HepG2 (cell line): ENCODE data around the gene EVA1C. TPM values are rescaled to one million over a fixed set of nuclear protein-coding genes. Genes with fewer than 3 reads are reported as not detected.
A peak's percentile ranks its signal among the peaks of the same experiment; 100 is the strongest.

Source experiments
- ELF1 ChIP-seq: sonication (generic); formaldehyde crosslinking; IDR thresholded peaks from 2 replicates; pipeline ENCODE4 v1.4.0; 2020; ENCODE audit warnings: missing genetic modification reagents
- HNF1B ChIP-seq: sonication (generic); formaldehyde crosslinking; IDR thresholded peaks from 2 replicates; pipeline ENCODE4 v1.5.1; 2020; ENCODE audit warnings: mild to moderate bottlenecking, moderate library complexity, missing genetic modification reagents
- HNRNPUL1 ChIP-seq: fragments of 200-400 bp; formaldehyde crosslinking; IDR thresholded peaks from 2 replicates; pipeline ENCODE4 v1.6.1; 2017; ENCODE audit warnings: low read depth, mild to moderate bottlenecking, low read length, moderate library complexity
- KAT2B ChIP-seq: fragments of 150-350 bp; IDR thresholded peaks from 2 replicates; pipeline ENCODE4 v1.6.1; 2014; ENCODE audit warnings: low read depth, low read length, borderline replicate concordance
- PHF8 ChIP-seq: sonication (generic); formaldehyde crosslinking; IDR thresholded peaks from 2 replicates; pipeline ENCODE4 v1.5.0; 2020; ENCODE audit warnings: missing genetic modification reagents
- ZBTB7B ChIP-seq: sonication (generic); formaldehyde crosslinking; IDR thresholded peaks from 2 replicates; pipeline ENCODE4 v1.4.0; 2020; ENCODE audit warnings: missing genetic modification reagents
- ZNF18 ChIP-seq: sonication (generic); formaldehyde crosslinking; IDR thresholded peaks from 2 replicates; pipeline ENCODE4 v1.8.0; 2022; ENCODE audit warnings: mild to moderate bottlenecking, missing genetic modification reagents; ENCODE audit not compliant: insufficient replicate concordance
- ZNF263 ChIP-seq: sonication (generic); formaldehyde crosslinking; IDR thresholded peaks from 2 replicates; pipeline ENCODE4 v1.4.0; 2020; ENCODE audit warnings: missing genetic modification reagents
- ZNF3 ChIP-seq: IDR thresholded peaks from 2 replicates; pipeline ENCODE4 v1.7.0; 2017; ENCODE audit warnings: inconsistent platforms
- ZNF331 ChIP-seq: sonication (generic); formaldehyde crosslinking; IDR thresholded peaks from 2 replicates; pipeline ENCODE4 v1.4.0; 2020; ENCODE audit warnings: missing genetic modification reagents
- ZNF407 ChIP-seq: sonication (generic); formaldehyde crosslinking; IDR thresholded peaks from one replicate; pipeline ENCODE4 v1.5.1; 2020; ENCODE audit warnings: mild to moderate bottlenecking, missing genetic modification reagents; ENCODE audit errors: not compliant biosample characterization
- ZNF768 ChIP-seq: sonication (generic); formaldehyde crosslinking; IDR thresholded peaks from 2 replicates; pipeline ENCODE4 v1.4.0; 2020; ENCODE audit warnings: missing genetic modification reagents
- polyA plus RNA-seq, 8 experiments: library from polyadenylated mRNA; depleted of rRNA in 3 of 8; stranded (reverse) in 7 of 8; unstranded in 1 of 8; fragments of >200 nt; fragmentation: Illumina TruSeq in 4 of 8; extraction: Trizol in 4 of 8; gene quantifications; 2 replicates each; pipeline versions ENCODE4 v1.2.1 to v1.2.3, GENCODE V29; 2011 to 2016; ENCODE audit warnings: low read depth in 4 of 8, missing spikeins in 1 of 8, mixed read lengths in 1 of 8; ENCODE audit not compliant: insufficient read depth in 1 of 8
- total RNA-seq, 5 experiments: library from RNA; depleted of rRNA; stranded (reverse); fragments of >200 nt; fragmentation: Illumina TruSeq; extraction: Trizol; gene quantifications; 2 replicates each; pipeline ENCODE4 v1.2.3, GENCODE V29; 2016; ENCODE audit warnings: low read depth in 1 of 5
- TF ChIP-seq, protein P1 (sequence below): sonication (generic); formaldehyde crosslinking; IDR thresholded peaks from 2 replicates; pipeline ENCODE4 v1.4.0; 2020; ENCODE audit warnings: missing genetic modification reagents, borderline replicate concordance

Gene EVA1C
- total and polyA plus RNA-seq, 2 of the 13 experiments (the other 11 are each of a cell fraction or from before 2014, with no cell fraction given), result 0.29 to 0.34 TPM

DNA sequence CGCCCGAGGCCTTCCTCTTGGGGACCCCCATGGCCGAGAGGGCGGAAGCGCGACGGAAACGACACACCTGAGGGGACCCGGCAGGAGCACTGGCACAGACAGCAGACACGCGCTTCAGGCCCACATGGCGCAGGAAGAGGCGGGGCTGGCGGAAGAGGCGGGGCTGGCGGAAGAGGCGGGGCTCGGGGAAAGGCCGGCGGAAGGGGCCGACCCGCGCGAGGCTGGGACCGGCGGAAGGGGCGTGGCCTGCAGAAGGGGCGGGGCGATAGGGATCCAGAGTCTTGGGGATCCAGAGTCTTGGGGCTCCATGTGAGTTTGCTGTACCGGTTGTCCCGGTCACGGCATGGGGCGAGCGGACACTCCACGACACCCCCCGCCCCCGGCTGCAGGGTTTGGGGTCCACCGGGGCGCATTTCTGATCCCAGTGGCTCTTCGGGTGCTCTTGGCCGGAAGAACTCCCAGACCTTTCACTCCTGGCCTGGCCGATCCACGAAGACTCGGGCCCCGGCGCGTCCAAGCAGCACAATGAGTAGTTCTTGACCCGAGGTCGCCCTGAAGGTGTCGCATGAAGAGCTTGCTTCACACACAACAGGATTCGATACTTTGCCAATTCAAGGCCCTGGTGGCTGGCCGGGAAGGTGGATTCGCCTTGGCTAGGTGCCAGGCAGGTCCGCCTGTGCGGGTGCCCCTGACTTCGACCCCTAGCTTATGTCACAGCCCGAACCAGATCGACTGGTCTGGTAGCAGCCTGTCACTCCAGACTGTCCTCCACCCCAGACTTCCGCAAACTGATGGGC is 19.4 kb upstream of the EVA1C start, which contains the start of gene URB1 (continued):
- TF ChIP-seq ZNF407 (peak; percentile 42), HNRNPUL1 (no peak), ELF1 (peak; percentile 83), ZNF331 (CRISPR knock-in tag) (peak; percentile 19; the same call in 1 of the 2 replicates), PHF8 (CRISPR knock-in tag) (peak; percentile 96), ZNF18 (CRISPR knock-in tag) (no peak), ZNF3 (no peak), HNF1B (CRISPR knock-in tag) (peak; percentile 45; the same call in 1 of the 2 replicates), ZNF263 (CRISPR knock-in tag) (peak; percentile 59; the same call in 1 of the 2 replicates), KAT2B (no peak), ZBTB7B (CRISPR knock-in tag) (0 out of 2 replicates have a peak, but pooled peaks have one; percentile 40), ZNF768 (CRISPR knock-in tag) (no peak)
- TF ChIP-seq, protein P1, sequence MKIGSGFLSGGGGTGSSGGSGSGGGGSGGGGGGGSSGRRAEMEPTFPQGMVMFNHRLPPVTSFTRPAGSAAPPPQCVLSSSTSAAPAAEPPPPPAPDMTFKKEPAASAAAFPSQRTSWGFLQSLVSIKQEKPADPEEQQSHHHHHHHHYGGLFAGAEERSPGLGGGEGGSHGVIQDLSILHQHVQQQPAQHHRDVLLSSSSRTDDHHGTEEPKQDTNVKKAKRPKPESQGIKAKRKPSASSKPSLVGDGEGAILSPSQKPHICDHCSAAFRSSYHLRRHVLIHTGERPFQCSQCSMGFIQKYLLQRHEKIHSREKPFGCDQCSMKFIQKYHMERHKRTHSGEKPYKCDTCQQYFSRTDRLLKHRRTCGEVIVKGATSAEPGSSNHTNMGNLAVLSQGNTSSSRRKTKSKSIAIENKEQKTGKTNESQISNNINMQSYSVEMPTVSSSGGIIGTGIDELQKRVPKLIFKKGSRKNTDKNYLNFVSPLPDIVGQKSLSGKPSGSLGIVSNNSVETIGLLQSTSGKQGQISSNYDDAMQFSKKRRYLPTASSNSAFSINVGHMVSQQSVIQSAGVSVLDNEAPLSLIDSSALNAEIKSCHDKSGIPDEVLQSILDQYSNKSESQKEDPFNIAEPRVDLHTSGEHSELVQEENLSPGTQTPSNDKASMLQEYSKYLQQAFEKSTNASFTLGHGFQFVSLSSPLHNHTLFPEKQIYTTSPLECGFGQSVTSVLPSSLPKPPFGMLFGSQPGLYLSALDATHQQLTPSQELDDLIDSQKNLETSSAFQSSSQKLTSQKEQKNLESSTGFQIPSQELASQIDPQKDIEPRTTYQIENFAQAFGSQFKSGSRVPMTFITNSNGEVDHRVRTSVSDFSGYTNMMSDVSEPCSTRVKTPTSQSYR (CRISPR knock-in tag), result no peak
